Measurements from ENCODE around the gene MEFV. TPM values are rescaled to one million over a fixed set of nuclear protein-coding genes. Genes with fewer than 3 reads are reported as not detected.

Gene MEFV
- under 1 TPM; 0.20 to 0.84 (median 0.46) TPM for total RNA-seq
- polyA plus RNA-seq = under 1 TPM; 0.11 to 0.53 TPM
- long read RNA-seq, donor 1 = 0 reads
- long read RNA-seq, donor 2 = 0 reads
- long read RNA-seq, donor 3 = 0 reads

- H3K4me3 ChIP-seq = no peak within 1 kb of the TSS
- no peak within 1 kb of the TSS for H3K27ac ChIP-seq
- no peak for TF ChIP-seq POLR2A (IDR thresholded peaks at IDR 0.05)
- 71 to 80% (median 77%) methylated on average over 14 of the region's 14 CpGs for WGBS, 3 donors
- no peaks in the 10 kb centered on the region for H3K36me3 ChIP-seq
- no peak for DNase-seq
- no peaks in the 10 kb centered on the region for H3K4me1 ChIP-seq (ENCODE audit: insufficient read depth)
- H3K9me3 ChIP-seq = no peaks in the 10 kb centered on the region
- intact Hi-C loops (cut with DNase I) = no loop called here
- H3K27me3 ChIP-seq = no peaks in the 10 kb centered on the region
Observed at GRCh38 chr16:3256146-3256865, at the start of gene MEFV. Gene MEFV (minus strand): TSS chr16:3256633. CDS start chr16:3256587, 46 bp downstream.

GRCh38 chr16:3306078-3306477, 49.6 kb upstream of the MEFV start:
- Histone ChIP-seq H3K4me1 (ENCODE audit: insufficient read depth) (peaks cover 5% of the 10 kb centered on the region), H3K9me3 (peaks cover 0 to 52% of the 10 kb centered on the region in 2 donors), H3K27ac (peak overlapping the region in 1 of 2 donors; percentile 91), H3K27me3 (no peaks in the 10 kb centered on the region), H3K36me3 (no peaks in the 10 kb centered on the region), H3K4me3 (peak overlapping the region; percentile 80)
- no peak for TF ChIP-seq POLR2A (IDR thresholded peaks at IDR 0.05)
- TF ChIP-seq, protein P1, sequence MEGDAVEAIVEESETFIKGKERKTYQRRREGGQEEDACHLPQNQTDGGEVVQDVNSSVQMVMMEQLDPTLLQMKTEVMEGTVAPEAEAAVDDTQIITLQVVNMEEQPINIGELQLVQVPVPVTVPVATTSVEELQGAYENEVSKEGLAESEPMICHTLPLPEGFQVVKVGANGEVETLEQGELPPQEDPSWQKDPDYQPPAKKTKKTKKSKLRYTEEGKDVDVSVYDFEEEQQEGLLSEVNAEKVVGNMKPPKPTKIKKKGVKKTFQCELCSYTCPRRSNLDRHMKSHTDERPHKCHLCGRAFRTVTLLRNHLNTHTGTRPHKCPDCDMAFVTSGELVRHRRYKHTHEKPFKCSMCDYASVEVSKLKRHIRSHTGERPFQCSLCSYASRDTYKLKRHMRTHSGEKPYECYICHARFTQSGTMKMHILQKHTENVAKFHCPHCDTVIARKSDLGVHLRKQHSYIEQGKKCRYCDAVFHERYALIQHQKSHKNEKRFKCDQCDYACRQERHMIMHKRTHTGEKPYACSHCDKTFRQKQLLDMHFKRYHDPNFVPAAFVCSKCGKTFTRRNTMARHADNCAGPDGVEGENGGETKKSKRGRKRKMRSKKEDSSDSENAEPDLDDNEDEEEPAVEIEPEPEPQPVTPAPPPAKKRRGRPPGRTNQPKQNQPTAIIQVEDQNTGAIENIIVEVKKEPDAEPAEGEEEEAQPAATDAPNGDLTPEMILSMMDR (IDR thresholded peaks at IDR 0.05) = no peak
- TF ChIP-seq EP300 (IDR thresholded peaks at IDR 0.05) = no peak
- intact Hi-C loops (cut with DNase I) = loop anchor here in 1 of 4 donors (10.0 kb wide), 1 partner anchor 71 kb away; the partner anchor contains the start of gene ZNF200
- WGBS, 3 donors = 56 to 65% (median 63%) methylated on average over 11 of the region's 11 CpGs
- no peak for DNase-seq

DNA sequence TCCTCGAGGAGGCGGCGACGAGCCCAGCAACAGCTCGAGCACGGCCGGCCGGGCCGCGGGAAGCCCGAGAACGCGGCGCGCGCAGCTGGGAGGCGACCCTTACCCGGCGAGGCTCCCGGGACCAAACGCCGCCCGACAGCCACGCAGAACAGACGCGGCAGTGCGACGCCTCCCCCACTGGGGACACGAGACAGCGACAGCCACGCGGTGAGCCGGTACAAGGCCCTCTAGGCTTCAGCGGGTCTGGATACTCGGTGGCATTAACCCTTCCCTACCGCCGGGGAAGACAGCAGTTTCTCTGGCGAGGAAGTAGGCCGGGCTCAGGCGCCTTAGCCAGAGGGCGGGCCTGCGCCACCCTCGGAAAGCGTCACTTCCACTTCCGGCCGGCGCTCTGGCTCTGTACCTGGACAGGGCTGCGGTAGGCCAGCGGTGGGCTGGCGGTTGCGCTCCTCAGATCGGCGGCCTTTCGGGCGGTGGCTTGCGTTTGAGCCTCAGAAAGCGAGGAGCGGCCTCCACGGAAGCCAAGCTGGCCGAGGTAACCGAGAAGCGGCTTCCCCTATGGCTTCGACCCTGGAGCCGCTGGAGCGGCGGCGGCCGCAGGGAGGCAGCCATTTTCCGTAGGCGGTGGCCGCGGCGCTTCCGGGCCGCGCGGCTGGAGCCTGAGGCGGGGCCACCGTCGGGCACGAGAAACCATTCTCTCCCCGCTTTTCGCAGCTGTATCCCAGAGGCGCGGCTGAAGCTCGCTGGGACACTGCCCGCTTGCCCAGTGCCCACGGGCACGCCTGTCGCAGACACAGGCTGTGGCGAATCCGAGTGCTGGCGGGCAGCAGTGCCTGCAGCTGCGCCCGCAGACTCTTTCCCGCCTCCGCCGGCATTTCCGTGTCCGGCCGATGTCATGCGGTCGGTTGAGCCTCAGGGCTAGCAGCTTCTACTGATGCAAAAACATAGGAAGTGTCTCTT, 49.0 kb upstream of the MEFV start, which contains the start of the genes TIGD7 and ZNF75A:
TIGD7 (minus strand) TSS at position 322 of the 960 bp plus-strand sequence. CDS start 4,816 bp downstream, outside the sequence.
ZNF75A (plus strand) TSS at position 389 of the 960 bp plus-strand sequence. CDS start 2,932 bp downstream, outside the sequence.
- peak within 1 kb of the TSS; percentile 80 for H3K4me3 ChIP-seq
- peak within 1 kb of the TSS; percentile 69 to 91 for H3K27ac ChIP-seq
- peaks cover 5% of the 10 kb centered on the region for H3K4me1 ChIP-seq (ENCODE audit: insufficient read depth)
- TF ChIP-seq, protein P1 (IDR thresholded peaks at IDR 0.05) = peak in 1 of 3 donors; percentile 22
- no peak for TF ChIP-seq EP300 (IDR thresholded peaks at IDR 0.05)
- peak; percentile 93 for TF ChIP-seq POLR2A (IDR thresholded peaks at IDR 0.05)
- intact Hi-C loops (cut with DNase I) = loop anchor here in 1 of 4 donors (10.0 kb wide), 1 partner anchor 71 kb away; the partner anchor contains the start of gene ZNF200
- H3K36me3 ChIP-seq = no peaks in the 10 kb centered on the region
- no peaks in the 10 kb centered on the region for H3K27me3 ChIP-seq
- peaks cover 0 to 45% of the 10 kb centered on the region in 2 donors for H3K9me3 ChIP-seq
- 1 to 2% (median 1%) methylated on average over 99 to 103 of the region's 103 CpGs for WGBS, 3 donors
- DNase-seq = peak; percentile 82 to 90 (median 84)

DNA sequence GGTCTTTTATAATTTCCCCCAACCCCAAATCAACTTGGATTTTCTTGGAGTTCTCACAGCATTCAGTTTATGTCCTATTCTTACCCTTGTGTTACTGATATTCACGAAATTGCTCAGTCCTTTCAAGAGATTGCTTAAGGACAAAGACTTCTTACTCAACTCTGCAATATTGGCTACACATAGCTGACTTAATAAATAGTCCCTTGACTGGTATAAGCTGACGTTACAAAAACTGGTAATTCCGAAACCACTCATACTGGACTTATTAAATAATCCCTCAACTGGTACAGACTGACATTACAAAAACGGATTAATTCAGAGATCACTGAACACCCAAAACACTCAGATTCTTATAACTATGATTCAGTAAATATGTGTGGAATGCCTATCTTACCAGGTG, 47.9 kb upstream of the MEFV start:
- TF ChIP-seq, protein P1 (IDR thresholded peaks at IDR 0.05) = no peak
- no peak for TF ChIP-seq POLR2A (IDR thresholded peaks at IDR 0.05)
- TF ChIP-seq EP300 (IDR thresholded peaks at IDR 0.05) = no peak
- no peak overlapping the region for H3K27ac ChIP-seq
- intact Hi-C loops (cut with DNase I) = loop anchor here in 1 of 4 donors (10.0 kb wide), 1 partner anchor 70 kb away; the partner anchor contains the start of gene ZNF200
- DNase-seq = no peak
- peaks cover 0 to 45% of the 10 kb centered on the region in 2 donors for H3K9me3 ChIP-seq
- H3K4me1 ChIP-seq (ENCODE audit: insufficient read depth) = peaks cover 5% of the 10 kb centered on the region
- WGBS, 3 donors = 67 to 77% (median 76%) methylated on average over 4 of the region's 4 CpGs
- H3K4me3 ChIP-seq = peak overlapping the region; percentile 80
- H3K36me3 ChIP-seq = no peaks in the 10 kb centered on the region
- H3K27me3 ChIP-seq = no peaks in the 10 kb centered on the region
